ENCODE measurements around the gene PROX2.

DNA sequence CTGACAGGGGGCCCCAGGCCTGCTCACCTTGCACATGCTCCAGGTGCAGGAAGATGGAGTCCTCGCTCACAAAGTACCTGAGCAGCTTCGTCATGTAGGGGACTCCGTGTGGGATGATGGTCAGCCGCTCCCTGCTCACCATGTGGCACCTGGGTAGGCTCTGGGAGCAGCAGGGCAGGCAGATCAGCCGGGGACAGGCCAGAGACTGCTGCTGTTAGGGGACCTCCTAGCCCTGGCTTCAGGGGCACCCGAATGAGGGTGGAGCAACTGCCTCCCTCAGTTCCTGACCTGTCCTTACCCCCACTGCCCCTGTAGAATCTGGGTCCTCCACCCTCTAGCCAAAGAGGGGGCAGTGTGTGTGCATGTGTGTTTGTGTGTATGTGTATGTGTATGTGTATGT, 35.3 kb upstream of the PROX2 start:
- no peak for TF ChIP-seq POLR2A (IDR thresholded peaks at IDR 0.05)
- TF ChIP-seq, protein P1, sequence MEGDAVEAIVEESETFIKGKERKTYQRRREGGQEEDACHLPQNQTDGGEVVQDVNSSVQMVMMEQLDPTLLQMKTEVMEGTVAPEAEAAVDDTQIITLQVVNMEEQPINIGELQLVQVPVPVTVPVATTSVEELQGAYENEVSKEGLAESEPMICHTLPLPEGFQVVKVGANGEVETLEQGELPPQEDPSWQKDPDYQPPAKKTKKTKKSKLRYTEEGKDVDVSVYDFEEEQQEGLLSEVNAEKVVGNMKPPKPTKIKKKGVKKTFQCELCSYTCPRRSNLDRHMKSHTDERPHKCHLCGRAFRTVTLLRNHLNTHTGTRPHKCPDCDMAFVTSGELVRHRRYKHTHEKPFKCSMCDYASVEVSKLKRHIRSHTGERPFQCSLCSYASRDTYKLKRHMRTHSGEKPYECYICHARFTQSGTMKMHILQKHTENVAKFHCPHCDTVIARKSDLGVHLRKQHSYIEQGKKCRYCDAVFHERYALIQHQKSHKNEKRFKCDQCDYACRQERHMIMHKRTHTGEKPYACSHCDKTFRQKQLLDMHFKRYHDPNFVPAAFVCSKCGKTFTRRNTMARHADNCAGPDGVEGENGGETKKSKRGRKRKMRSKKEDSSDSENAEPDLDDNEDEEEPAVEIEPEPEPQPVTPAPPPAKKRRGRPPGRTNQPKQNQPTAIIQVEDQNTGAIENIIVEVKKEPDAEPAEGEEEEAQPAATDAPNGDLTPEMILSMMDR (IDR thresholded peaks at IDR 0.05), result no peak

Data from adrenal gland (tissue), 5 donors.